HepG2 (cell line): ENCODE results near the gene PHC1. TPM values are rescaled to one million over a fixed set of nuclear protein-coding genes. Genes with fewer than 3 reads are reported as not detected.
A peak's percentile ranks its signal among the peaks of the same experiment; 100 is the strongest.

Experiments used
- FIP1L1 ChIP-seq: fragments of 200-400 bp; formaldehyde crosslinking; IDR thresholded peaks from 2 replicates; pipeline ENCODE4 v1.6.1; 2018; ENCODE audit warnings: low read depth, mild to moderate bottlenecking, low read length, moderate library complexity, borderline replicate concordance; ENCODE audit not compliant: insufficient read depth
- HOXA5 ChIP-seq: sonication (generic); formaldehyde crosslinking; IDR thresholded peaks from 2 replicates; pipeline ENCODE4 v1.4.0; 2020; ENCODE audit warnings: missing genetic modification reagents
- LCORL ChIP-seq, 2 experiments: fragments of 450-650 bp in 1 of 2; sonication (generic) in 1 of 2; formaldehyde crosslinking in 1 of 2; IDR thresholded peaks; 2 replicates each; pipeline versions ENCODE4 v1.5.0 to v1.6.1; 2017 to 2020; ENCODE audit warnings: antibody characterized with exemption in 1 of 2, missing genetic modification reagents in 1 of 2
- MTA1 ChIP-seq: sonication (generic); formaldehyde crosslinking; IDR thresholded peaks from 2 replicates; pipeline ENCODE4 v1.4.0; 2020; ENCODE audit warnings: missing genetic modification reagents, mild to moderate bottlenecking, borderline replicate concordance
- POLR2G ChIP-seq: fragments of 200-400 bp; formaldehyde crosslinking; IDR thresholded peaks from 2 replicates; pipeline ENCODE4 v1.6.1; 2018; ENCODE audit warnings: mild to moderate bottlenecking, low read depth, low read length, moderate library complexity
- TAF1 ChIP-seq: sonication (generic); formaldehyde crosslinking; IDR thresholded peaks from 2 replicates; pipeline ENCODE4 v1.4.0; 2020; ENCODE audit warnings: missing genetic modification reagents
- TBP ChIP-seq: sonication (generic); formaldehyde crosslinking; IDR thresholded peaks from 2 replicates; pipeline ENCODE4 v1.5.0; 2020; ENCODE audit warnings: missing genetic modification reagents
- ZBTB3 ChIP-seq: sonication (generic); formaldehyde crosslinking; IDR thresholded peaks from 2 replicates; pipeline ENCODE4 v1.4.0; 2020; ENCODE audit warnings: low read depth, mild to moderate bottlenecking, moderate library complexity, missing genetic modification reagents, borderline replicate concordance
- ZBTB7A ChIP-seq: sonication (generic); formaldehyde crosslinking; IDR thresholded peaks from 2 replicates; pipeline ENCODE4 v1.8.0; 2022; ENCODE audit warnings: mild to moderate bottlenecking, missing genetic modification reagents
- ZFP82 ChIP-seq: sonication (generic); formaldehyde crosslinking; IDR thresholded peaks from 2 replicates; pipeline ENCODE4 v1.5.1; 2020; ENCODE audit warnings: mild to moderate bottlenecking, missing genetic modification reagents, borderline replicate concordance
- ZFX ChIP-seq: sonication (generic); formaldehyde crosslinking; IDR thresholded peaks from 2 replicates; pipeline ENCODE4 v1.4.0; 2020; ENCODE audit warnings: mild to moderate bottlenecking, low read depth, missing genetic modification reagents, moderate library complexity
- ZMYM2 ChIP-seq: sonication (generic); formaldehyde crosslinking; IDR thresholded peaks from 2 replicates; pipeline ENCODE4 v1.8.0; 2022; ENCODE audit warnings: mild to moderate bottlenecking, missing genetic modification reagents
- ZNF326 ChIP-seq: sonication (generic); formaldehyde crosslinking; IDR thresholded peaks from 2 replicates; pipeline ENCODE4 v1.4.0; 2020; ENCODE audit warnings: missing genetic modification reagents, borderline replicate concordance
- ZNF589 ChIP-seq: sonication (generic); formaldehyde crosslinking; conservative IDR thresholded peaks from 2 replicates; pipeline ENCODE4 v1.8.0; 2022; ENCODE audit warnings: mild to moderate bottlenecking, moderate library complexity, missing genetic modification reagents
- ZSCAN31 ChIP-seq: sonication (generic); formaldehyde crosslinking; IDR thresholded peaks from 2 replicates; pipeline ENCODE4 v1.5.0; 2020; ENCODE audit warnings: low read depth, mild to moderate bottlenecking, missing genetic modification reagents
- ZSCAN9 ChIP-seq: IDR thresholded peaks from 2 replicates; pipeline ENCODE4 v1.6.1; 2016; ENCODE audit warnings: borderline replicate concordance
- polyA plus RNA-seq, 8 experiments: library from polyadenylated mRNA; depleted of rRNA in 3 of 8; stranded (reverse) in 7 of 8; unstranded in 1 of 8; fragments of >200 nt; fragmentation: Illumina TruSeq in 4 of 8; extraction: Trizol in 4 of 8; gene quantifications; 2 replicates each; pipeline versions ENCODE4 v1.2.1 to v1.2.3, GENCODE V29; 2011 to 2016; ENCODE audit warnings: low read depth in 4 of 8, missing spikeins in 1 of 8, mixed read lengths in 1 of 8; ENCODE audit not compliant: insufficient read depth in 1 of 8
- total RNA-seq, 5 experiments: library from RNA; depleted of rRNA; stranded (reverse); fragments of >200 nt; fragmentation: Illumina TruSeq; extraction: Trizol; gene quantifications; 2 replicates each; pipeline ENCODE4 v1.2.3, GENCODE V29; 2016; ENCODE audit warnings: low read depth in 1 of 5
- TF ChIP-seq, protein P1 (sequence below): sonication (generic); formaldehyde crosslinking; IDR thresholded peaks from 2 replicates; pipeline ENCODE4 v1.9.0; 2021; ENCODE audit warnings: missing genetic modification reagents, mild to moderate bottlenecking, borderline replicate concordance
- TF ChIP-seq, protein P2 (sequence below): sonication (generic); formaldehyde crosslinking; IDR thresholded peaks from 2 replicates; pipeline ENCODE4 v1.8.1; 2023; ENCODE audit warnings: mild to moderate bottlenecking, missing genetic modification reagents
- TF ChIP-seq, protein P3 (sequence below): sonication (generic); formaldehyde crosslinking; IDR thresholded peaks from 2 replicates; pipeline ENCODE4 v1.4.0; 2020; ENCODE audit warnings: mild to moderate bottlenecking, missing genetic modification reagents

Gene PHC1
- total and polyA plus RNA-seq, 2 of the 13 experiments (the other 11 are each of a cell fraction or from before 2014, with no cell fraction given): 9.4 to 35.0 TPM

DNA sequence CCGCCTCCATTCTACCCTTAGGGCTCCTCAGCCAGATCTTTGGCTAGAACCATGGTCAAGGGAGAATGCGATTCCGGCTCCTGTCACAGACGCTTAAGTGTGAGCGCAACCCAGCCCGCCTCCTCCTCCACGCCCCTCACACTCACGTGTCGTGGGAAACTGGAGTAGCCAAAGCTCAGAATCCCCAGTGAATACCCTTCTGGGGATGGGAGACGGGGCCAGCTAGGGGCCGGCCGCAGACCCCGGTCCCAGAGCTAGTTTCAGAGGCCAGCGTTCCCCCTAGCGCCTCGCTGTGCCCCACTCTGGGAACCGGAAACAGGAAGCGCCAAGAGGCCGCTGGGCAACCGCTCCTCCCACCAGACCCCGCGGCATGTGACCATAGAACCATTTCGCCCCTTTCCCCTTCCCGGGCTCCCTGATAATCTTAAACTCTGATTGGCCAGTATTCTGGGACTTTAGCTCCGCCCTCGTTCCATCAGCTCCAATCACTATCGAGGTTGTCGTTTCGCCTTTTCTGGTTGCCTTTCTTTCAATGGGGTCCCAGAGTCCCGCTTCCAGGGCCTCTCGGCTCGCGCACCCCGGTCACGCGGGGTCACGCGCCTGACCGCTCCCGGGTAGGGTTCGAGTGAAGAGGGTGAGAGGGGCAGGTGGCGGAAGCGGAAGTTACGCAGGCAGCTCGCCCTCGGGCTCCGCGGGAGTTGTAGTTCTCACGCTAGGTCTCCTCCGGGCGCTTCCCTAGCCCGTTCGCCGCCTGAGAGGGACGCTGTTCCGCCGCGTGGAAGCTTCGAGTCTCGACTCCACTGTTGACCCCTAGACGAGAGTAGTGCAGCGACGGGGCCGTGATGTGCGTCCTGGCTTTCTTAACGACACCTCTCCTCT lies 35.3 kb downstream of the PHC1 start, which contains the start of gene M6PR (continued):
- TF ChIP-seq, protein P1, sequence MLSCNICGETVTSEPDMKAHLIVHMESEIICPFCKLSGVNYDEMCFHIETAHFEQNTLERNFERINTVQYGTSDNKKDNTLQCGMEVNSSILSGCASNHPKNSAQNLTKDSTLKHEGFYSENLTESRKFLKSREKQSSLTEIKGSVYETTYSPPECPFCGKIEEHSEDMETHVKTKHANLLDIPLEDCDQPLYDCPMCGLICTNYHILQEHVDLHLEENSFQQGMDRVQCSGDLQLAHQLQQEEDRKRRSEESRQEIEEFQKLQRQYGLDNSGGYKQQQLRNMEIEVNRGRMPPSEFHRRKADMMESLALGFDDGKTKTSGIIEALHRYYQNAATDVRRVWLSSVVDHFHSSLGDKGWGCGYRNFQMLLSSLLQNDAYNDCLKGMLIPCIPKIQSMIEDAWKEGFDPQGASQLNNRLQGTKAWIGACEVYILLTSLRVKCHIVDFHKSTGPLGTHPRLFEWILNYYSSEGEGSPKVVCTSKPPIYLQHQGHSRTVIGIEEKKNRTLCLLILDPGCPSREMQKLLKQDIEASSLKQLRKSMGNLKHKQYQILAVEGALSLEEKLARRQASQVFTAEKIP (CRISPR knock-in tag): no peak
- TF ChIP-seq TAF1 (CRISPR knock-in tag) (peak; percentile 65), ZNF326 (CRISPR knock-in tag) (no peak), TBP (CRISPR knock-in tag) (no peak), FIP1L1 (no peak), POLR2G (peak; percentile 96), ZMYM2 (CRISPR knock-in tag) (0 out of 2 replicates have a peak, but pooled peaks have one; percentile 74), ZSCAN9 (CRISPR knock-in tag) (0 out of 2 replicates have a peak, but pooled peaks have one; percentile 18), LCORL (IDR thresholded peaks at IDR 0.05) (no peak), LCORL (CRISPR knock-in tag; IDR thresholded peaks at IDR 0.05) (peak; percentile 45; the same call in 1 of the 2 replicates), ZBTB3 (peak; percentile 37; the same call in 1 of the 2 replicates), ZFP82 (CRISPR knock-in tag) (no peak), ZSCAN31 (CRISPR knock-in tag) (no peak; the same call in 1 of the 2 replicates), ZFX (peak; percentile 66), MTA1 (CRISPR knock-in tag) (peak; percentile 46; the same call in 1 of the 2 replicates), HOXA5 (CRISPR knock-in tag) (peak; percentile 58), ZNF589 (CRISPR knock-in tag) (no peak), ZBTB7A (CRISPR knock-in tag) (no peak)
- TF ChIP-seq, protein P2, sequence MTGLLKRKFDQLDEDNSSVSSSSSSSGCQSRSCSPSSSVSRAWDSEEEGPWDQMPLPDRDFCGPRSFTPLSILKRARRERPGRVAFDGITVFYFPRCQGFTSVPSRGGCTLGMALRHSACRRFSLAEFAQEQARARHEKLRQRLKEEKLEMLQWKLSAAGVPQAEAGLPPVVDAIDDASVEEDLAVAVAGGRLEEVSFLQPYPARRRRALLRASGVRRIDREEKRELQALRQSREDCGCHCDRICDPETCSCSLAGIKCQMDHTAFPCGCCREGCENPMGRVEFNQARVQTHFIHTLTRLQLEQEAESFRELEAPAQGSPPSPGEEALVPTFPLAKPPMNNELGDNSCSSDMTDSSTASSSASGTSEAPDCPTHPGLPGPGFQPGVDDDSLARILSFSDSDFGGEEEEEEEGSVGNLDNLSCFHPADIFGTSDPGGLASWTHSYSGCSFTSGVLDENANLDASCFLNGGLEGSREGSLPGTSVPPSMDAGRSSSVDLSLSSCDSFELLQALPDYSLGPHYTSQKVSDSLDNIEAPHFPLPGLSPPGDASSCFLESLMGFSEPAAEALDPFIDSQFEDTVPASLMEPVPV (CRISPR knock-in tag): peak; percentile 86
- TF ChIP-seq, protein P3, sequence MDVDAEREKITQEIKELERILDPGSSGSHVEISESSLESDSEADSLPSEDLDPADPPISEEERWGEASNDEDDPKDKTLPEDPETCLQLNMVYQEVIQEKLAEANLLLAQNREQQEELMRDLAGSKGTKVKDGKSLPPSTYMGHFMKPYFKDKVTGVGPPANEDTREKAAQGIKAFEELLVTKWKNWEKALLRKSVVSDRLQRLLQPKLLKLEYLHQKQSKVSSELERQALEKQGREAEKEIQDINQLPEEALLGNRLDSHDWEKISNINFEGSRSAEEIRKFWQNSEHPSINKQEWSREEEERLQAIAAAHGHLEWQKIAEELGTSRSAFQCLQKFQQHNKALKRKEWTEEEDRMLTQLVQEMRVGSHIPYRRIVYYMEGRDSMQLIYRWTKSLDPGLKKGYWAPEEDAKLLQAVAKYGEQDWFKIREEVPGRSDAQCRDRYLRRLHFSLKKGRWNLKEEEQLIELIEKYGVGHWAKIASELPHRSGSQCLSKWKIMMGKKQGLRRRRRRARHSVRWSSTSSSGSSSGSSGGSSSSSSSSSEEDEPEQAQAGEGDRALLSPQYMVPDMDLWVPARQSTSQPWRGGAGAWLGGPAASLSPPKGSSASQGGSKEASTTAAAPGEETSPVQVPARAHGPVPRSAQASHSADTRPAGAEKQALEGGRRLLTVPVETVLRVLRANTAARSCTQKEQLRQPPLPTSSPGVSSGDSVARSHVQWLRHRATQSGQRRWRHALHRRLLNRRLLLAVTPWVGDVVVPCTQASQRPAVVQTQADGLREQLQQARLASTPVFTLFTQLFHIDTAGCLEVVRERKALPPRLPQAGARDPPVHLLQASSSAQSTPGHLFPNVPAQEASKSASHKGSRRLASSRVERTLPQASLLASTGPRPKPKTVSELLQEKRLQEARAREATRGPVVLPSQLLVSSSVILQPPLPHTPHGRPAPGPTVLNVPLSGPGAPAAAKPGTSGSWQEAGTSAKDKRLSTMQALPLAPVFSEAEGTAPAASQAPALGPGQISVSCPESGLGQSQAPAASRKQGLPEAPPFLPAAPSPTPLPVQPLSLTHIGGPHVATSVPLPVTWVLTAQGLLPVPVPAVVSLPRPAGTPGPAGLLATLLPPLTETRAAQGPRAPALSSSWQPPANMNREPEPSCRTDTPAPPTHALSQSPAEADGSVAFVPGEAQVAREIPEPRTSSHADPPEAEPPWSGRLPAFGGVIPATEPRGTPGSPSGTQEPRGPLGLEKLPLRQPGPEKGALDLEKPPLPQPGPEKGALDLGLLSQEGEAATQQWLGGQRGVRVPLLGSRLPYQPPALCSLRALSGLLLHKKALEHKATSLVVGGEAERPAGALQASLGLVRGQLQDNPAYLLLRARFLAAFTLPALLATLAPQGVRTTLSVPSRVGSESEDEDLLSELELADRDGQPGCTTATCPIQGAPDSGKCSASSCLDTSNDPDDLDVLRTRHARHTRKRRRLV: peak; percentile 85
